Suppressor macrophage treated with lipopolysaccharide for 1 hour (primary cell): Measurements from ENCODE around the gene HOXD8.

ENCODE experiments used
- DNase-seq, 3 donors: peaks; one replicate each; pipeline ENCODE4 v3.0.0-alpha.2; 2020 to 2022

The HOXD8 gene

GRCh38 chr2:176128982-176129796 lies at the start of gene HOXD8:
HOXD8 (plus strand) TSS chr2:176129705; CDS start chr2:176130367, 662 bp downstream.
- peak; percentile 41 to 69 (median 49) for DNase-seq

DNA sequence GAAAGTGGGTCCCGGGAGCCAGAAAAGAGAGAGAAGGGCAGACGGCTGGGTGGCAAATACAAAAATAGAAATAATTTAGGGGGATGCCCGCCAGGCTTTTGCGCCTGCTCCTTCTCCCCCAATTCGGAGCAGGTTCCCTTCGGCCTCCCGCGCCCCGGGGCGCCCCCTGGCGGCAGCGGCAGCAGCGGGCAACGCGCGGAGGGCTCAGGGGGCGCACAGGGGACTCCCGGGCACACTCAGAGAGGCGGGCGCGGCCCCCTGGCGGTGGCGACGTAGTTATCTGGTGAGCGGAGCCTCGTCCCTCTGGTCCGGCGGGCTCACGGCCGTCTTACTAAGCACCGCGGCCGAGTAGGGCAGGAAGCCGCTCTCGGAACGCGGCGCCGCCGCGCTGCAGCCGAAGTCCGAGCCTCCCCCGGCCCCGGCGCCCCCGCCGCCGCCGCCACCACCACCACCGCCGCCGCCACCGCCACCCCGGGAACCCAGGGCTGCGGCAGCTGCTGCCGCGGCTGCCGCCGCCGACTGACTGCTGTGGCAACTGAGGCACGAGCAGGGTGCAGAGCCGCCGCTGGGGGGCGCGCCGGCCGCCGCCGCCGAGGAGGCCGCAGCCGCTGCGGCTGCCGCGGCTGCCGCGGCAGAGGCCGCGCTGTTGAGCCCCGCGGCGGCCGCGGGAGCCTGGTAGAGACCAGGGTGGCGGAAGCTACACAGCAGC lies 49.5 kb upstream of the HOXD8 start:
- DNase-seq, result peak; percentile 56 to 80 (median 67)

GRCh38 chr2:176080540-176081375 lies 48.7 kb upstream of the HOXD8 start:
- peak in 2 of 3 donors; percentile 24 to 39 for DNase-seq

DNA sequence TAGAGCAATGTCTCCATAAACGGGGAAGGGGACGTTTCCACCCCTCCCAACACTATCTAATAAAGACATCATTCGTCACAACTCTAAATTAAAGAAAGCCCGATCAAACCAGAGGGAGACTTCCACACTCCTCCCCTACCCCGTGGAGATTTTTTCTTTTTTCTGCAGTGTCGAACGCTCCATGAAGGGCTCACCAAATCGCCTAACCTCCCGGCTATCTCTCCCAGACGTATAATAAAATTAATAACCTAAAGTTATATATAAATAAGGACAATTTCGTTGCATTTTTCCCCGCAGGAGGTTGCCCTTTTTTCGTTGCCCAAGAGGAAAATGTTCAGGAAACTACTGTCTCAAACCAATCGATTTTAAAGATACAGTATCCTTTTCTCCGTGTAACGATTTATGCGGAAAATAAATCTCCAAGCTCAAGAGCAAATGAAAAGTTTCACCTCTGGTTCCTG lies 48.1 kb upstream of the HOXD8 start:
- peak in 1 of 3 donors; percentile 18 for DNase-seq

DNA sequence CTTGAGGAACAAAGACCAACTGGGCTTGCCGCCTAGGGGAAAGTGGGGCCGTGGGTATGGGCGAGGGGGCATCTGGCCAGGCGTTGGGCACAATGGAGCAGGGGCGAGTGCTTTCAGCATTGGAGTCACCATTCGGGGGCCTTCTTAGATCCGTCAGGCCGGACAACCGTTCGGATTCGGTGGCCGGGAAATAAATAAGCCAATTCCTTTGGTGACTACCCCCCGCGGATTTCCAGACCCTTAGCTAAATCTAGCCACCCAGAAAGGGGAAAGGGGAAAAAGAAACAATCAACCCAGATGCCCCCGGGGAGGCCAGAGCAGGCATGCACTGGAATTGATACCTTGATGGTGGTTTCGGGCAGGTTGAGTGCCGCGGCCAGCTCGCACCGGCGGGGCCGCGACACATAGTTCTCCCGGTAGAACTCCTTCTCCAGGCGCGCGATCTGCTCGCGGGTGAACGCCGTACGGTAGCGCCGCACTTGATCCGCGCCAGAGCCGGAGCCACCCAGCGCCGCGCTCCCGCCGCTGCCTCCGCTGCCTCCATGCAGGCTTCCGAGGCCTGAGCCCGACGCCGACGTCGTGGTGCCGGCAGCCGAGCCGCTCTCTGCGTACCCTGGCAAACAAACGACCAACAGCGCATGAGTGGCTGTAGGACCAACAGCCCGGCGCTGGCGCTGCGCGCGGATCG lies 47.5 kb upstream of the HOXD8 start:
- DNase-seq, result peak in 2 of 3 donors; percentile 23 to 38

DNA sequence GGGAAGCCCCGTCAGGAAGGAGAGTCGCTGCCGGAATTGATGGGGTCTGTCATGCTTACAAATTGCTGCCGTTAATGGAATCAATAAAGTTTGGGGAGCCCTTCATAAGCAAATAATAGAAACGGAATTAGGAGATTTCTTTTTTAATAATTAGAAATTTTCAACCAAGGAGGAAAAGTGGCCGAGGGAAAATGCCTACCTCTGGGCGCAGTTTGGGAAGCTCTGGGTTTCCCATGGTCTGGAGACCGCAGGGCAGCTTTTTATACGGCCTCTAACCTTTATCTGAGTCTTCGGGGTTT lies 47.0 kb upstream of the HOXD8 start:
- no peak for DNase-seq

GRCh38 chr2:176082824-176083751 lies 46.4 kb upstream of the HOXD8 start:
- DNase-seq, result peak in 1 of 3 donors; percentile 21

DNA sequence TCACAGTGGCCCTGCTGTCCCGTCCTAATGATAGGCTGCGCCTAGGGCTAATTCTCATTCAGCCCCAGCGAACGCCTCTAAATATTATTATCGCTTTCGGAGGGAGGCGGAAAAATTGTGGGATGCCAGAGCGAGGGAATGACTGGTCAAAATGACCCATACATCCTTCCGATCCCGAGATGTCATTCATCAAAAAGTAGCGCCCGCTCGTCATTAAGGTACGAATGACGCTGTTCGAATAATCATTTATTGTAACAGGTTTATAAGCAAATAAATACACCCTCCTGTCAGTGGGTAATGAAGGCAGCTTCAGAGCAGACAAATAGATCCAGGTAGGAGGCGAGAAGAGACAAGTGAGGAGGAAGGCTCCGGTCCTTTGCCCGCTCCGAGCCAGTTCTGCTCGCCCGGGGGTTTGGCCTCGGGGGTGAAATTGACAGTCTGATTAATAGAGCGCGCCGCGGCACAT lies 45.7 kb upstream of the HOXD8 start, which contains the start of gene EVX2:
Gene EVX2 (minus strand): TSS at position 167 of the 466 bp plus-strand sequence. CDS start 186 bp downstream, outside the sequence.
- DNase-seq, result no peak

- DNase-seq, result peak in 1 of 3 donors; percentile 16
Measured at GRCh38 chr2:176084611-176085119, 44.8 kb upstream of the HOXD8 start.

DNA sequence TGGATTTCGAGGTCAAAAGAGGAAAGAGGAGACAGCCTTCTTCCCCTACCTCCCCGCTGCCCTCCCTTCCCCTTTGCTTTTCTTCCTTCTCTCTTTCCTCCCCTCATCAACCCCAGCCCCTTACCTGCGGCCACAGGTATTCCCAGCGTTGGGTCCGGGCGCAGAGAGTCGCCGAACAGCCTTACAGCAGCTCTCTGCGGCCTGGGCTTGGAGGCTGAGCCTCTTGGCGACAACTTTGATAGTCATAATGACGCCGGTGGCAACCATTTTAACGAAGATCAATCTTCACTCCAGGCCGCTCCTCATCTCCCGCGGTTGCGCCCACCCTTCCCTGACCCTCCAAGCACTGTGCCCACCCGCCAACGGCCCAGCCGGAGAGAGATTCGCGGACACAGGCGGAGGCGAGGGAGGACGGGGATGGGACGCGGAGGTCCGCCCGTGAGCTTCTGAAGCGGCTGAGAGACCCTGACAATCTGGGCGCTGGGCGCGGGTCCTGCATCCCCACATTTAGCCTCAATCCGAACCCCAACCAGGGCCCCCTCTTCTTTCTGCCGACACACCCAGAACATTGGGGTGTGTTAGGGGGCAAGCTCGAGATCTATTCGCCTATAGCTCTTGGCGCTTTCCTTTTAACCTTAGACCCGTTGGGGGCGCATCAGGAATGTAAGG lies 44.3 kb upstream of the HOXD8 start:
- no peak for DNase-seq

DNA sequence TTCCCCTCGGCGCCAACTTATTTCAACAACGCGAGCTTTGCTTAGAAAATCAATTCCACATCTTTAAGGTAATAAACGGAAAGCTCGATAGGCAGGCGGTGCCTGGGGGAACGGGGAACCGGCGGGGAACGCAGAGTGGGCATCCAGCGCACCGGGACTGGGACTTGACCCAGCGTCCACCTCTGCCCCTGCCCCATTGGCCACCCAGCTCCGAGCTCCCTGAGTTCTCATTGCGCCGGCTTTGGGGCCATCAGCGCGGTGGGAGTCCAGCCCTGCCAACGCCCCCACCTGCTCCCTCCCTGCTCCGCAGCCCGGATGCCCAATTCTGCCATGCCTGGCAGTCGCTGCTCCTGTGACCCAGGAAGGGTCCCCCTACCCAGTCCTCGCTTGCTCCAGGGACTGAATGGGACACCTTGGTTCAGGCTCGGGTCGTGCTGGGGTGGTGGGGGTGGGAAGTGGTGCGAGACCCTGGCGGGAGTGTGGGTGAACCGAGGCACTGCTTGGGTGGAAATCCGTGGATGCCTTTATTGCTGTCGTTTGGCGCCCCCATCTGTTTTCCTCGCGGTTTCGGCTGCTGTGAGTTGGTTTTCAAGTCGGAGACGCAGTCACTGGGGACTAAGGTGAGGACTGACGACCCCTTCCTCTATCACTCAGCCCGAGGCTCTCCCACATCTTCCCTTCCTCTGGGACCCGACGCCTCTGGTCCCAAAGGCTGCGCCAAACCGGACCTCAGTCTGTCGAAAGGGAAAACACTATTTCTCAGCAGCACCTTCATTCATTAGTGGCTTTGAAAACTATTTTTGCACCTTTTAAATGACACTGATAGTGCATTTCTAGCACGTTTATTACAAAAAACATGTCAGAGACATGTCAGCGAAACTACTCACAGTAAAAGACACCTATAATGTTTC lies 43.4 kb upstream of the HOXD8 start:
- DNase-seq, result peak in 2 of 3 donors; percentile 29 to 44

DNA sequence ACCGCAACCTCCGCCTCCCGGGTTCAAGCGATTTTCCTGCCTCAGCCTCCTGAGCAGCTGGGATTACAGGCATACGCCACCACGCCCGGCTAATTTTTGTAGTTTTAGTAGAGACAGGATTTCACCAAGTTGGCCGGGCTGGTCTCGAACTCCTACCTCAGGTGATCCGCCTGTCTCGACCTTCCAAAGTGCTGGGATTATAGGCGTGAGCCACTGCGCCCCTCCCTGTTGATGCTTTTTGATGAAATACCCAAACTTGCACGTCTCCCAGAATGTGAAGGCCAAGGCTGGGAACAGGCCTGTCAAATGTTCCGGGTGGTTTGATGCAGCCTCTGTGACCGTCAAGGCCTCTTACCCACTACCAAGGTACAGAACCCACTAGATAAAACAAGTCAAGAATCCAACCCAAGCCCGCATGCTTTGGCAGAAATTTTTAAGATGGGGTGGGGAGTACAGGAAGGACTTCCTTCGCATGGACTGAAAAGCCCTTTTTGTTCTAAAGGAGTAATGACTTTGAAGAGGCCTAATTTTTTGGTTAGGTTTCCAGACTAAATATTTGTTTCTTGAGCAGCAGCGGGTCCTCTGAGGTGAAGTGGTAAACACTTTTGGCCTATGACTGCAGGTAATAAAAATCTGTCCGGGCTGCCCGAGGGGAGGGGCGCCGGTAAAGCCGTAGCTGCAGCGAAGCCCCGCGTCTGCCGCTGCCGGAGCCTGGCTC lies 42.0 kb upstream of the HOXD8 start:
- no peak for DNase-seq

DNA sequence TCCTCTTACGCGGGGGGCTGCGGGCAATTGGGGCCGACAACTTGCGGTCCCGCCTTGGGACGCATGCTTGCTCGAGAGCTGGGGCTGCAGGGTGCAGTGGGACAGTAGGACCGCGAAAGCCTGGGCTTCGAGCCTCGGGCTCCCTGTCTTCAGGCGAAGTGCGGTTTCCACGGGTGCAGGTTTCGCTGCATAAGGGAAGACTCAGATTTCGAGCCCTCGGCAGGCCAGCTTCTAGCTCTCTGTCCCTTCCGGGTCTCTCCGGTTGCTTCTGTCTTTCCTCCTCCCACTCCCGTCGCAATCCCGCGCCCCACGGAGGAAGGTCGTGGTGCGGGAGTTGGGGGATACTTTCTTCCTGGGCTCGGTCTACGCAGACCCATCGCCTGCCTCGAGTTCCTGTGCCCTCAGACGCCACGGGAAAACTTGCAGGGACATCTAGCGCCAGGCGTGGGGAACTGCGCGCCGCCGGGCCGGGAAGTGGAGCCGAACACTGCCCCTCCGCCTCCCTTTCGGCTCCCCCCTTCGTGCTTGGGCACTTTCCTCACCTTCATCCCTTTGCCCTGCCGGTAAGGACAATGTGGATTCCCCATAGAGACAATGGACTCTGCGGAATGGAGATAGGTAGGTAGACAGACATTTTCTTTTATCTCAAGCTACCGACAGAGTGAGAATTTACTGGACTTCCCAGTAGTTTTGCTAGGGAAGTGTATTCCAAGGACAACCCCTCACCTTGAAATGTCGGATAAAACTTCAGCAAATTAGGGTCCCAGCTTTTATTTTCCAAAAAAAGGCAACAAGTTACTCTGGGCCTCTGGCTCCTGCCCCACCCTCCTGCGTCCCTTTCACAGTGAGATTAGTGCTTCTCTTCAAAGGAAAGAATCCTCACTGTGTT lies 41.2 kb upstream of the HOXD8 start:
- DNase-seq, result peak; percentile 68 to 80 (median 70)

- DNase-seq, result no peak
Measured at GRCh38 chr2:176088937-176089842, 40.3 kb upstream of the HOXD8 start.

GRCh38 chr2:176089843-176090395 lies 39.6 kb upstream of the HOXD8 start:
- DNase-seq, result no peak

DNA sequence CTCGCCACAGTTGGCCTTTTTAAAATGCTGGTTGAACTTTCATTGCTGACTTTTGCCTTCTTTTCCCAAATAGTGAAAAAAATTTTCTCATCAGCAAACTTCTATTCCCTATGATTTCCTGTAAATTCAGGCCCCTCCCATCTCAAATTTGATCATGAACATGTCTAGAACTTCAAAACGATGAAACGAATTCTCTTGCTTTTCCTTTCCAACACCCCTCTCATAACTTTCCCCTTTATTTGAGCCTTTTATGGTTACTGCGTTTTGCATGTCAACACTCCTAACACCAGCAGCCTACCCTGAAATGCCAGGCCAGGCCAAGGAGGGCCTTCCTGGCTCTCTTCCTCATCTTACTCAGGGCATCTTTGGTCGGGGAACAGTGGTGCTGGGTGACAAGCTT lies 38.6 kb upstream of the HOXD8 start:
- DNase-seq, result no peak
